Measurements from ENCODE around the gene COL25A1. TPM values are rescaled to one million over a fixed set of nuclear protein-coding genes. Genes with fewer than 3 reads are reported as not detected.

The COL25A1 gene
- total and polyA plus RNA-seq, 4 donors = 0.61 to 4.4 (median 2.1) TPM

- Histone ChIP-seq H3K36me3 (ENCODE audit: control insufficient read depth in 4 of 4, insufficient read depth in 3 of 4, low read depth in 1 of 4, low read length in 3 of 4) (no peaks in the 10 kb centered on the region), H3K9ac (ENCODE audit: low read depth in 1 of 2, low read length in 2 of 2) (no peak overlapping the region), H3K4me3 (ENCODE audit: low read depth in 1 of 3, low read length in 3 of 3) (no peak overlapping the region), H3K27ac (ENCODE audit: low read depth in 1 of 2, low read length in 2 of 2) (no peak overlapping the region), H3K4me1 (ENCODE audit: control insufficient read depth in 4 of 4, insufficient read depth in 4 of 4, low read length in 3 of 4) (no peaks in the 10 kb centered on the region), H3K27me3 (ENCODE audit: control insufficient read depth in 4 of 4, insufficient read depth in 4 of 4, low read length in 3 of 4) (peaks cover 0 to 5% (median 0%) of the 10 kb centered on the region in 4 donors), H3K9me3 (ENCODE audit: control insufficient read depth in 4 of 4, low read length in 3 of 4) (no peaks in the 10 kb centered on the region)
- TF ChIP-seq ZBTB33 (IDR thresholded peaks at IDR 0.05) (no peak), EGR1 (IDR thresholded peaks at IDR 0.05; ENCODE audit: low read depth in 2 of 2) (no peak), ATF3 (IDR thresholded peaks at IDR 0.05) (no peak)
- DNase-seq (ENCODE audit: low spot score) = no peak
These were observed 152.6 kb downstream of the COL25A1 start for GRCh38 chr4:109149836-109150235.

- Histone ChIP-seq H3K9ac (ENCODE audit: low read depth in 1 of 2, low read length in 2 of 2) (no peak overlapping the region), H3K27ac (ENCODE audit: low read depth in 1 of 2, low read length in 2 of 2) (no peak overlapping the region), H3K9me3 (ENCODE audit: control insufficient read depth in 4 of 4, low read length in 3 of 4) (no peaks in the 10 kb centered on the region), H3K27me3 (ENCODE audit: control insufficient read depth in 4 of 4, insufficient read depth in 4 of 4, low read length in 3 of 4) (peaks cover 0 to 5% (median 0%) of the 10 kb centered on the region in 4 donors), H3K4me3 (ENCODE audit: low read depth in 1 of 3, low read length in 3 of 3) (no peak overlapping the region), H3K4me1 (ENCODE audit: control insufficient read depth in 4 of 4, insufficient read depth in 4 of 4, low read length in 3 of 4) (no peaks in the 10 kb centered on the region), H3K36me3 (ENCODE audit: control insufficient read depth in 4 of 4, insufficient read depth in 3 of 4, low read depth in 1 of 4, low read length in 3 of 4) (no peaks in the 10 kb centered on the region)
- DNase-seq (ENCODE audit: low spot score) = no peak
- WGBS = 85% methylated on average over 2 of the region's 2 CpGs
- no peak for TF ChIP-seq SP1 (IDR thresholded peaks at IDR 0.05)
- no peak for TF ChIP-seq ZBTB33 (IDR thresholded peaks at IDR 0.05)
- TF ChIP-seq EGR1 (IDR thresholded peaks at IDR 0.05; ENCODE audit: low read depth in 2 of 2) = no peak
- no peak for TF ChIP-seq HNF4G (IDR thresholded peaks at IDR 0.05)
- no peak for TF ChIP-seq RXRA (IDR thresholded peaks at IDR 0.05)
- no peak for TF ChIP-seq CTCF (IDR thresholded peaks at IDR 0.05; ENCODE audit: low read depth, low read length, missing input control)
- TF ChIP-seq TAF1 (conservative IDR thresholded peaks at IDR 0.05) = no peak
- TF ChIP-seq FOXA2 (IDR thresholded peaks at IDR 0.05) = no peak
- TF ChIP-seq YY1 (IDR thresholded peaks at IDR 0.05) = no peak
- no peak for TF ChIP-seq JUND (IDR thresholded peaks at IDR 0.05)
- TF ChIP-seq RAD21 (IDR thresholded peaks at IDR 0.05) = no peak
- TF ChIP-seq ATF3 (IDR thresholded peaks at IDR 0.05) = no peak
- TF ChIP-seq NR2F2 (IDR thresholded peaks at IDR 0.05) = no peak
- TF ChIP-seq MAX (IDR thresholded peaks at IDR 0.05) = no peak
These were observed 153.8 kb downstream of the COL25A1 start for GRCh38 chr4:109148577-109149075.
